Gastrocnemius medialis (tissue), 4 donors: ENCODE data around the gene ZNRD2. TPM values are rescaled to one million over a fixed set of nuclear protein-coding genes. Genes with fewer than 3 reads are reported as not detected.
A peak's percentile ranks its signal among the peaks of the same experiment; 100 is the strongest.

ENCODE experiments used
- ATAC-seq, 2 donors: fragments of 150-250 bp; one replicate each; pipeline ENCODE4 v1.9.1; 2016
- DNase-seq, 2 donors: peaks; one replicate each; pipeline ENCODE4 v3.0.0-alpha.2; 2019
- H3K27ac ChIP-seq, 4 donors: fragments of 200-600 bp; sonication (generic); 1 replicate in 1 of 4; 2 replicates in 3 of 4; pipeline ENCODE4 v1.5.1; 2016 to 2018; ENCODE audit warnings: mild to moderate bottlenecking in 2 of 4, moderate library complexity in 1 of 4
- H3K27me3 ChIP-seq, 3 donors: fragments of 200-600 bp; sonication (generic) in 2 of 3; 1 replicate in 1 of 3; 2 replicates in 2 of 3; pipeline versions ENCODE4 v1.5.1 to v1.6.0; 2016 to 2019; ENCODE audit warnings: mild to moderate bottlenecking in 1 of 3, moderate library complexity in 1 of 3
- H3K36me3 ChIP-seq, 2 donors: fragments of 200-600 bp; sonication (generic) in 1 of 2; one replicate each; pipeline ENCODE4 v1.5.1; 2017 to 2018
- H3K4me1 ChIP-seq, 2 donors: fragments of 200-600 bp; sonication (generic) in 1 of 2; one replicate each; pipeline ENCODE4 v1.5.1; 2016 to 2017; ENCODE audit warnings: mild to moderate bottlenecking in 2 of 2
- H3K4me3 ChIP-seq, 4 donors: fragments of 200-600 bp; sonication (generic) in 3 of 4; 1 replicate in 1 of 4; 2 replicates in 3 of 4; pipeline ENCODE4 v1.5.1; 2016 to 2019; ENCODE audit warnings: mild to moderate bottlenecking in 2 of 4
- H3K9me3 ChIP-seq, 3 donors: fragments of 200-600 bp; sonication (generic) in 2 of 3; 1 replicate in 1 of 3; 2 replicates in 2 of 3; pipeline ENCODE4 v1.5.1; 2016 to 2019
- POLR2A ChIP-seq, 2 donors: fragments of 450-650 bp; IDR thresholded peaks; one replicate each; pipeline ENCODE4 v1.6.1; 2017; ENCODE audit warnings: antibody characterized with exemption in 2 of 2, mild to moderate bottlenecking in 2 of 2, moderate library complexity in 2 of 2
- in situ Hi-C, 4 donors: fragments of 200-750 bp; cut with MboI; loops; one replicate each; pipeline versions ENCODE4 v1.15.0 to v1.8.0; 2017; ENCODE audit warnings: low sequenced_read_pairs in 4 of 4
- intact Hi-C: fragments of 100-400 bp; cut with DNase I; formaldehyde crosslinking; loops from one replicate; pipeline ENCODE4 v1.15.1; 2023; ENCODE audit warnings: low total_unique reads
- total RNA-seq, 4 donors: library from RNA; depleted of rRNA; stranded (reverse); fragments of >200 nt; gene quantifications; one replicate each; pipeline versions ENCODE4 v1.1.0 to v1.2.3, GENCODE V29; 2016
- TF ChIP-seq, protein P1 (sequence below), 5 experiments: fragments of 450-650 bp in 3 of 5; fragments of 200-600 bp in 2 of 5; sonication (generic) in 2 of 5; IDR thresholded peaks in 4 of 5; conservative IDR thresholded peaks in 1 of 5; 1 replicate in 4 of 5; 2 replicates in 1 of 5; pipeline ENCODE4 v1.5.1; 2016 to 2019; ENCODE audit warnings: antibody characterized with exemption in 5 of 5, mild to moderate bottlenecking in 3 of 5, moderate library complexity in 3 of 5

ZNRD2 gene
- total RNA-seq, 4 donors from 2014 or later, result 54.7 to 99.4 (median 75.3) TPM

DNA sequence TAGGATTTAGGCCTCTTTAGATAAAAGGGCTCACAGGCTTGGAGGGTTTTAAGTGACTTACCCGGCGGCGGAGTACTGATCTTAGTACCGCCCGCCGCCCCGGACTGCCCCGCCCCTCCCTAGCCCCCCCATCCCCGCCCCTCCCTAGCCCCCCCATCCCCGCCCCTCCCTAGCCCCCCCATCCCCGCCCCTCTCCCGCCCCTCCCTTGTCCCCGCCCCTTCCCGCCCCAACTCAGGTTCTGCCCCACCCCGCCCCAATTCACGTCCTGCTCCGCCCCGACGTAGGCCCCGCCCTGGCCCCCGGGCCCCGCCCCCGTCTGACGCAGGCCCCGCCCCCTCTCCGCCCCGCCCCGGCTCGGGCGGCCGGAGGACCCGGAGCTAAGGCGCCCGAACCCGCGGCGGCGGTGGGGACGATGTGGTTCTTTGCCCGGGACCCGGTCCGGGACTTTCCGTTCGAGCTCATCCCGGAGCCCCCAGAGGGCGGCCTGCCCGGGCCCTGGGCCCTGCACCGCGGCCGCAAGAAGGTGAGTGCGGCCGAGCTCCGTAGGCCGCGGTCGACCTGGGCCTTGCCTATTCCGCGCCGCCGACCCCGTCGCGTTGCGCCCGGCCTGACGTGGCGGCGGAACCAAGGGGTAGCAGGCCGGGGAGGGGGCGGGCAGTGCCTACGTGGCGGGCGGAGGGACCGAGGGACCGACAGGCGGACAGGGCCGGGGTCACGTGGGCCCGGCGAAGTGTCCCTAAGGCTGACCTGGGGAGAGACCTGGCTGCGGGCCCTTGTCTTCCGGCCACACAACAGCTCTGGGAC is 45.3 kb upstream of the ZNRD2 start, which contains the start of gene SCYL1:
TSS of gene SCYL1 (plus strand) at position 343 of the 805 bp plus-strand sequence. CDS start at position 414, 71 bp downstream.
- Histone ChIP-seq H3K36me3 (peaks cover 0 to 35% of the 10 kb centered on the region in 2 donors), H3K27me3 (no peaks in the 10 kb centered on the region), H3K27ac (peak within 1 kb of the TSS; percentile 94 to 98 (median 97)), H3K9me3 (no peaks in the 10 kb centered on the region), H3K4me3 (peak within 1 kb of the TSS; percentile 81 to 99 (median 94)), H3K4me1 (peaks cover 14 to 18% of the 10 kb centered on the region in 2 donors)
- ATAC-seq, result peak; percentile 84 to 90
- TF ChIP-seq POLR2A (IDR thresholded peaks at IDR 0.05), result peak; percentile 71 to 78
- TF ChIP-seq, protein P1, sequence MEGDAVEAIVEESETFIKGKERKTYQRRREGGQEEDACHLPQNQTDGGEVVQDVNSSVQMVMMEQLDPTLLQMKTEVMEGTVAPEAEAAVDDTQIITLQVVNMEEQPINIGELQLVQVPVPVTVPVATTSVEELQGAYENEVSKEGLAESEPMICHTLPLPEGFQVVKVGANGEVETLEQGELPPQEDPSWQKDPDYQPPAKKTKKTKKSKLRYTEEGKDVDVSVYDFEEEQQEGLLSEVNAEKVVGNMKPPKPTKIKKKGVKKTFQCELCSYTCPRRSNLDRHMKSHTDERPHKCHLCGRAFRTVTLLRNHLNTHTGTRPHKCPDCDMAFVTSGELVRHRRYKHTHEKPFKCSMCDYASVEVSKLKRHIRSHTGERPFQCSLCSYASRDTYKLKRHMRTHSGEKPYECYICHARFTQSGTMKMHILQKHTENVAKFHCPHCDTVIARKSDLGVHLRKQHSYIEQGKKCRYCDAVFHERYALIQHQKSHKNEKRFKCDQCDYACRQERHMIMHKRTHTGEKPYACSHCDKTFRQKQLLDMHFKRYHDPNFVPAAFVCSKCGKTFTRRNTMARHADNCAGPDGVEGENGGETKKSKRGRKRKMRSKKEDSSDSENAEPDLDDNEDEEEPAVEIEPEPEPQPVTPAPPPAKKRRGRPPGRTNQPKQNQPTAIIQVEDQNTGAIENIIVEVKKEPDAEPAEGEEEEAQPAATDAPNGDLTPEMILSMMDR (IDR thresholded peaks at IDR 0.05 in 4 of 5, conservative IDR thresholded peaks at IDR 0.05 in 1 of 5), result no peak
- intact Hi-C loops (no loop called here), in situ Hi-C loops (no loop called here)
- peak; percentile 65 to 72 for DNase-seq

DNA sequence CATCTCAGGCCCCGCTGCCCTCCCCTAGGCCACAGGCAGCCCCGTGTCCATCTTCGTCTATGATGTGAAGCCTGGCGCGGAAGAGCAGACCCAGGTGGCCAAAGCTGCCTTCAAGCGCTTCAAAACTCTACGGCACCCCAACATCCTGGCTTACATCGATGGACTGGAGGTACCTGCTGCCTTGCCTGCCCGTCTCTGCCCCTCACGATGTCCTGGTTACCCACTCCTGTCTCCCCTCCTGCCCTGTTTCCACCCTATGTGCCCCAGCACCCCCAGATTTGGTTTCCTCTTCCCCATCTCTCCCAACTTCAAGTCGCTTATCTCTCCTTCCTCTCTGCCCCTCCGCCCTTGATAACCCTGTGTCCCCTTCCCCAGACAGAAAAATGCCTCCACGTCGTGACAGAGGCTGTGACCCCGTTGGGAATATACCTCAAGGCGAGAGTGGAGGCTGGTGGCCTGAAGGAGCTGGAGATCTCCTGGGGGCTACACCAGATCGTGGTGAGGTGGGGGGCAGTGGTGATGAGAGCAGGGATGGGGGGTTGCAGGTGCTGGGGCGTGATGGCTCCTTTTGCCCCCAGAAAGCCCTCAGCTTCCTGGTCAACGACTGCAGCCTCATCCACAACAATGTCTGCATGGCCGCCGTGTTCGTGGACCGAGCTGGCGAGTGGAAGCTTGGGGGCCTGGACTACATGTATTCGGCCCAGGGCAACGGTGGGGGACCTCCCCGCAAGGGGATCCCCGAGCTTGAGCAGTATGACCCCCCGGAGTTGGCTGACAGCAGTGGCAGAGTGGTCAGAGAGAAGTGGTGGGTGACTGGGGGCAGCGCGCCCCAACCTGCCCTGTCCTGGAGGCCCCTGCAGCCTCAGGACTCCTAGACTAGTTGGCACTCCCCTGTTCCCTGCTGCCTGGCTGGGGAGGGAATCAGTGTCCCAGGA is 44.5 kb upstream of the ZNRD2 start:
- H3K4me3 ChIP-seq, result peak overlapping the region; percentile 81 to 99 (median 94)
- intact Hi-C loops, result no loop called here
- in situ Hi-C loops, result no loop called here
- H3K27ac ChIP-seq, result peak overlapping the region; percentile 94 to 98 (median 97)
- no peaks in the 10 kb centered on the region for H3K9me3 ChIP-seq
- H3K27me3 ChIP-seq, result no peaks in the 10 kb centered on the region
- H3K4me1 ChIP-seq, result peaks cover 14 to 18% of the 10 kb centered on the region in 2 donors
- ATAC-seq (no peak), DNase-seq (no peak)
- H3K36me3 ChIP-seq, result peaks cover 0 to 44% of the 10 kb centered on the region in 2 donors
- TF ChIP-seq POLR2A (IDR thresholded peaks at IDR 0.05), result no peak
- TF ChIP-seq, protein P1 (IDR thresholded peaks at IDR 0.05 in 4 of 5, conservative IDR thresholded peaks at IDR 0.05 in 1 of 5), result no peak

DNA sequence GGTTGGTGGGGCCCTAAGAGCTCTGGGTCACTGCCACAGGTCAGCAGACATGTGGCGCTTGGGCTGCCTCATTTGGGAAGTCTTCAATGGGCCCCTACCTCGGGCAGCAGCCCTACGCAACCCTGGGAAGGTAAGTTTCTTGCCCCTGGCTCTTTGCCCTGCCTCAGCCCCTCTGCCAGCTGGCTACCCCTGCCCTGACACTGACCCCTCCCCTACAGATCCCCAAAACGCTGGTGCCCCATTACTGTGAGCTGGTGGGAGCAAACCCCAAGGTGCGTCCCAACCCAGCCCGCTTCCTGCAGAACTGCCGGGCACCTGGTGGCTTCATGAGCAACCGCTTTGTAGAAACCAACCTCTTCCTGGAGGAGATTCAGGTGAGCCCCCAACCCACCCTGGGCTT is 43.5 kb upstream of the ZNRD2 start:
- intact Hi-C loops (no loop called here), in situ Hi-C loops (no loop called here)
- peaks cover 0 to 53% of the 10 kb centered on the region in 2 donors for H3K36me3 ChIP-seq
- ATAC-seq, result no peak
- no peak overlapping the region for H3K4me3 ChIP-seq
- H3K9me3 ChIP-seq, result no peaks in the 10 kb centered on the region
- H3K4me1 ChIP-seq, result peaks cover 14 to 18% of the 10 kb centered on the region in 2 donors
- H3K27me3 ChIP-seq, result no peaks in the 10 kb centered on the region
- TF ChIP-seq, protein P1 (IDR thresholded peaks at IDR 0.05 in 4 of 5, conservative IDR thresholded peaks at IDR 0.05 in 1 of 5), result no peak
- TF ChIP-seq POLR2A (IDR thresholded peaks at IDR 0.05), result no peak
- no peak for DNase-seq
- H3K27ac ChIP-seq, result no peak overlapping the region

DNA sequence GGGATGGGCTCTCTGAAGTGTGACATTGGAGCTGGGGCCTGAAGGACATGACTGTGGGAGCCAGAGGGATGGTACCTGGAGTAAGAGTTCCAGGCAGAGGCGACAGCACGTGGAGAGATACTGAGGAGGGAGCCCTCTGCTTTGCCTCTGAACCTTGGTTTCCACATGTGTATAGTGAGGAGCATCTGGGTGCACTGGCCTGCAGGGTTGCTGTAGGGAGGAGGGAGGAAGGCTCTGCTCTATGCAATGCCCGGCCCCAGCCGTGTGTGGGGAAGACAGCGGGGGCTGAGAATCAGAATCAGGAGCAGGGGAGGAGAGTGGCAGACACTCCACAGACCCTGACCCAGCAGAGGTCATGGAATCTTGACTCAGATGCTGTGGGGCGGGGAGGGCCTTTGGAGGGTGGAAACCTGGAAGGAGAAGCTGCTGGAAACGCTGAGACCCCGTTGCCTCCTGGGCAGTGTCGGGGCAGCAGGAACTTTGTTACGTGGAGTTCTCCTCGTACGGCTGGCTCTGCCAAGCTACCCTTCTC is 41.4 kb upstream of the ZNRD2 start:
- H3K4me3 ChIP-seq, result no peak overlapping the region
- peaks cover 14 to 18% of the 10 kb centered on the region in 2 donors for H3K4me1 ChIP-seq
- peaks cover 0 to 73% of the 10 kb centered on the region in 2 donors for H3K36me3 ChIP-seq
- no peak overlapping the region for H3K27ac ChIP-seq
- in situ Hi-C loops, result no loop called here
- ATAC-seq (no peak), DNase-seq (no peak)
- intact Hi-C loops, result no loop called here
- TF ChIP-seq POLR2A (IDR thresholded peaks at IDR 0.05), result no peak
- TF ChIP-seq, protein P1 (IDR thresholded peaks at IDR 0.05 in 4 of 5, conservative IDR thresholded peaks at IDR 0.05 in 1 of 5), result no peak
- H3K27me3 ChIP-seq, result no peaks in the 10 kb centered on the region
- H3K9me3 ChIP-seq, result no peaks in the 10 kb centered on the region
